GM21825 (cell line): Measurements from ENCODE around the gene DDO.

ENCODE experiments used
- ATAC-seq: cut with Tn5 transposase; IDR thresholded peaks from one replicate; pipeline ENCODE4 v1.9.1; 2021; ENCODE audit warnings: mild to moderate bottlenecking, moderate library complexity; ENCODE audit not compliant: unreplicated experiment

Gene DDO

DNA sequence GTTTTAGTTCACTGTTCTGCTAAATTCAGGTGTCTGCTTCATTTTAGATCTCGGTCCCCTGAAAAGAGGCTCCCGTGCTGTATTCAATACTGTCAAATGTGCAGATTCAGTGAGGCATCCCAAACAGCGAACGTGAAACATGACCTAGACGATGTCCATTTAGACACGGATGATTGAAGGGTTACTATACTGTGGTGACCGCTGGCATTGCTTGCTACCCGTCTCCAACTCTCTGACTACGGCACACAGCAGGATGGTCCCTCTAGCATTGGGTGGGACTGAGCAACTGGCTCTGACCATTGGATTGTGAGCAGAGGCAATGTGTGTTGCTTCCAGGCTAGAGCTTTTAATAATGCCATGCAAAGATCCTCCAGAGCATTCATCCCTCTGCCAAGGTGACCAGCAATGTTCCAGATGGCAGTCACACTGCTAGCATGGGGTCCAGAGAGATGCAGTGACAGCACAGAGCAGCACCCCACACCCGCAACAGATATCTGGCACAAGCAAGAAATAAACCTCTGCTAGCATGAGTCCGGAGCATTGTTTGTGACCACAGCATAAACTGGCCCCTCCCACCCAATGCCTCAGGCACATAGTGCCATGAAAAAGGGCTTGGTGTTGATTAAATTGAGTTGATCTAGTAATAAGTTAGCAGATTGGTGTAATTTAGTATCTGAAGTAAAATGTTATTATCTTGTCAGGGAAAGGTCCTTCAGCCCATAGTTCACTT, 66.2 kb downstream of the DDO start:
- no peak for ATAC-seq

DNA sequence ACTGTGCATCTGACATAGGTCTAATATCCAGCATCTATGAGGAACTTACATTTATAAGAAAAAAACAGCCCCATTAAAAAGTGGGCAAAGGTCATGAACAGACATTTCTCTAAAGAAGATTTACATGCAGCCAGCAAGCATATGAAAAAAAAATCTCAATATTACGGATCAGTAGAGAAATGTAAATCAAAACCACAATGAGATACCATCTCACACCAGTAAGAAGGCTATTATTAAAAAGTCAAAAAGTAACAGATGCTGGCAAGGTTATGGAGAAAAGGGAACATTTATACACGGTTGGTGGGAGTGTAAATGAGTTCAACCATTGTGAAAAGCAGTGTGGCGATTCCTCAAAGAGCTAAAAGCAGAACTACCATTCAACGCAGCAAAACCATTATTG, 70.3 kb downstream of the DDO start:
- ATAC-seq, result no peak

DNA sequence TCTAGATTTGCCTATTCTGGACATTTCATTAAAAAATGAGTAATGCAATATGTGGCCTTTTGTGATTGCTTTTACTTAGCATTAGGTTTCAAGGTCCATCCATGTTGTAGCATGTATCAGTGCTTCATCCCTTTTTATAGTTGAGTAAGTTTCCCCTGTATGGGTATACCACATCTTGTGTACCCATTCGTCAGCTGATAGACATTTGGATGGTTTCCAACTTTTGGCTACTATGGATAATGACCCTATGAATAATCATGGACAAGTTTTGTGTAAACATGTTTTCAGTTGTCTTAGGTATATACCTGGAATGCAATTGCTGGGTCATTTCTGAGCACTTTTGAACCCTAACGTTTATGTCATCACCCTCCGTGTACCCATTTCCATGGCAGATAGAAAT, 72.6 kb downstream of the DDO start:
- no peak for ATAC-seq
